ENCODE results near the gene HAUS7. TPM values are rescaled to one million over a fixed set of nuclear protein-coding genes. Genes with fewer than 3 reads are reported as not detected.

HAUS7 gene
- polyA plus RNA-seq, 1 donor from 2014 or later: 27.7 TPM

GRCh38 chrX:153411988-153412574, 58.3 kb downstream of the HAUS7 start:
- Histone ChIP-seq H2AFZ (ENCODE audit: low read depth, low read length) (no peak overlapping the region), H3F3A (ENCODE audit: insufficient read depth, low read length, poor library complexity, severe bottlenecking) (no peaks in the 10 kb centered on the region), H4K20me1 (ENCODE audit: insufficient read depth) (no peaks in the 10 kb centered on the region), H3K4me2 (ENCODE audit: low read length) (no peak overlapping the region), H3K79me2 (replicated peaks; ENCODE audit: insufficient read depth, low read length) (no peaks in the 10 kb centered on the region), H3K9me3 (ENCODE audit: low read length) (no peaks in the 10 kb centered on the region), H3K9ac (ENCODE audit: low read length) (no peak overlapping the region), H3K27ac (ENCODE audit: low read length) (no peak overlapping the region), H3K36me3 (ENCODE audit: insufficient read depth, low read length) (no peaks in the 10 kb centered on the region), H3K4me3 (ENCODE audit: low read length) (no peak overlapping the region), H3K27me3 (ENCODE audit: insufficient read depth, low read depth, low read length) (no peaks in the 10 kb centered on the region), H3K9me2 (ENCODE audit: insufficient read depth, low read length) (no peaks in the 10 kb centered on the region)
- TF ChIP-seq MXI1 (conservative IDR thresholded peaks at IDR 0.05; ENCODE audit: poor library complexity, severe bottlenecking) (no peak), TAF1 (IDR thresholded peaks at IDR 0.05; ENCODE audit: low read depth) (no peak), EZH2 (IDR thresholded peaks at IDR 0.05; ENCODE audit: borderline replicate concordance, insufficient read depth, low read length, poor library complexity, severe bottlenecking) (no peak), RAD21 (conservative IDR thresholded peaks at IDR 0.05) (no peak), SMC3 (conservative IDR thresholded peaks at IDR 0.05; ENCODE audit: poor library complexity) (no peak), CTCF (IDR thresholded peaks at IDR 0.05; ENCODE audit: poor library complexity, severe bottlenecking) (no peak), POLR2AphosphoS5 (IDR thresholded peaks at IDR 0.05) (no peak), EP300 (conservative IDR thresholded peaks at IDR 0.05; ENCODE audit: poor library complexity, severe bottlenecking) (no peak), REST (IDR thresholded peaks at IDR 0.05; ENCODE audit: borderline replicate concordance) (no peak)

- Histone ChIP-seq H2AFZ (ENCODE audit: low read depth, low read length) (no peak within 1 kb of the TSS), H3K4me2 (ENCODE audit: low read length) (no peak within 1 kb of the TSS), H4K20me1 (ENCODE audit: insufficient read depth) (no peaks in the 10 kb centered on the region), H3K79me2 (replicated peaks; ENCODE audit: insufficient read depth, low read length) (no peaks in the 10 kb centered on the region), H3F3A (ENCODE audit: insufficient read depth, low read length, poor library complexity, severe bottlenecking) (no peaks in the 10 kb centered on the region), H3K9me3 (ENCODE audit: low read length) (no peaks in the 10 kb centered on the region), H3K36me3 (ENCODE audit: insufficient read depth, low read length) (no peaks in the 10 kb centered on the region), H3K9me2 (ENCODE audit: insufficient read depth, low read length) (no peaks in the 10 kb centered on the region), H3K27me3 (ENCODE audit: insufficient read depth, low read depth, low read length) (no peaks in the 10 kb centered on the region), H3K27ac (ENCODE audit: low read length) (no peak within 1 kb of the TSS), H3K4me3 (ENCODE audit: low read length) (no peak within 1 kb of the TSS), H3K9ac (ENCODE audit: low read length) (no peak within 1 kb of the TSS)
- TF ChIP-seq CTCF (IDR thresholded peaks at IDR 0.05; ENCODE audit: poor library complexity, severe bottlenecking) (no peak), MXI1 (conservative IDR thresholded peaks at IDR 0.05; ENCODE audit: poor library complexity, severe bottlenecking) (no peak), RAD21 (conservative IDR thresholded peaks at IDR 0.05) (no peak), POLR2AphosphoS5 (IDR thresholded peaks at IDR 0.05) (no peak), EZH2 (IDR thresholded peaks at IDR 0.05; ENCODE audit: borderline replicate concordance, insufficient read depth, low read length, poor library complexity, severe bottlenecking) (no peak), REST (IDR thresholded peaks at IDR 0.05; ENCODE audit: borderline replicate concordance) (no peak)
These were observed 59.0 kb downstream of the HAUS7 start, which contains the start of gene ZFP92 for GRCh38 chrX:153411255-153411987. TSS of gene ZFP92 (plus strand) at chrX:153411472. CDS start at chrX:153418323, 6,851 bp downstream.

Data from neural cell (in vitro differentiated cells).